NCI-H2107 (cell line): Measurements from ENCODE around the gene TLCD2.
"Not testable (repeated sequence)": the region's sequence is repeated elsewhere in the genome, so short reads cannot be mapped to it uniquely, and the experiment has no call there.

Experiments used
- DNase-seq: peaks from one replicate; lab custom pipeline; 2025; lab: John Stamatoyannopoulos, UW

TLCD2 gene

GRCh38 chr17:1686086-1686485 is 24.1 kb downstream of the TLCD2 start:
- DNase-seq = no peak

- DNase-seq = peak; percentile 87
Observed at GRCh38 chr17:1684378-1685189, 25.6 kb downstream of the TLCD2 start, which contains the start of gene PRPF8. Gene PRPF8 (minus strand): TSS chr17:1684867. CDS start chr17:1684571, 296 bp downstream.

- DNase-seq = no peak
Observed at GRCh38 chr17:1683459-1683858, 26.7 kb downstream of the TLCD2 start.

- no peak for DNase-seq
Observed at GRCh38 chr17:1676401-1676800, 33.8 kb downstream of the TLCD2 start.

- no peak for DNase-seq
Observed at GRCh38 chr17:1673041-1673785, 37.0 kb downstream of the TLCD2 start.

- not testable (repeated sequence) for DNase-seq
Observed at GRCh38 chr17:1663934-1664333, 46.2 kb downstream of the TLCD2 start.

GRCh38 chr17:1661045-1661444 is 49.1 kb downstream of the TLCD2 start:
- DNase-seq = no peak

GRCh38 chr17:1658100-1658499 is 52.1 kb downstream of the TLCD2 start:
- DNase-seq = no peak

- no peak for DNase-seq
Observed at GRCh38 chr17:1653735-1654134, 56.4 kb downstream of the TLCD2 start.

- not testable (repeated sequence) for DNase-seq
Observed at GRCh38 chr17:1652794-1653193, 57.4 kb downstream of the TLCD2 start.
